Measurements from ENCODE around the gene ALDH1L2. TPM values are rescaled to one million over a fixed set of nuclear protein-coding genes. Genes with fewer than 3 reads are reported as not detected.

The ALDH1L2 gene
- polyA plus RNA-seq, 2 of the 4 experiments (the other 2 are of a cell fraction), result 2.4 to 28.1 TPM

DNA sequence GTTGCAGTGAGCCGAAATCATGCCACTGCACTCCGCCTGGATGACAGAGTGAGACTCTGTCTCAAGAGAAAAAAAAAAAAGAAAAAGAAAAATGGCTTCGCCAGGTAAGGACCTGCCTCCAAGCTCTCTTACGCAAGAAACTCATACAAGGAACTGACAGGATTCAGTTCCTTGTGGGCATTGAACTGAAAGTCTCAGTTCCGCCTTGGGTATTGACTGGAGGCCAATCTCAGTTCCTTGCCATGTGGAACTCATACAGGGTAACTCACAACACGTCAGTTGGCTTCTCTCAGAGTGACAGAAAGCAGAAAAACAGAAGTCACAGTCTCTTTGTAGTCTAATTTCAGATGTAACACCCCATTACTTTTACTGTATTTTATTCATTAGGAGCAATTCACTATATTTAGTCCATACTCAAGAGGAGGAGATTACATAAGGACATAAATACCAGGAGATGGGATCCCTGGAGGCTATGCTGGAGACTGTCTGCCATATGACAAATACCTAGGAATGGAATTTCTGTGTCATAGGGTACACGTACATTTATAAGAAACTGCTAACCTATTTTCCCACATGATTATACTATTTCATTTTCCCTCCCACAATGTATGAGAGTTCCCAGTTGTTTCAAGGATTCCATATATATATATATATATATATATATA is 109.5 kb downstream of the ALDH1L2 start:
- 81% methylated on average over 7 of the region's 7 CpGs for WGBS (ENCODE audit: missing lambda C conversion rate)
- CTCF ChIA-PET, result interaction anchor here (0.6 to 1.3 kb wide), 2 partner anchors 15 to 288 kb away, joined by 3 to 5 read pairs; no protein-coding TSS in a partner anchor
- Histone ChIP-seq H3K9me3 (no peaks in the 10 kb centered on the region), H3K4me1 (no peaks in the 10 kb centered on the region), H3K4me3 (no peak overlapping the region), H3K4me2 (no peak overlapping the region), H3K27ac (no peak overlapping the region)
- ATAC-seq (no peak), DNase-seq (ENCODE audit: low read depth in 1 of 2, low spot score in 1 of 2) (no peak), FAIRE-seq (no peak)
- TF ChIP-seq NFE2L2 (conservative IDR thresholded peaks at IDR 0.05; ENCODE audit: low read length) (no peak), CEBPB (IDR thresholded peaks at IDR 0.05) (peak in 1 of 2 experiments; percentile 28; a peak in 1 of 4 replicates), RAD21 (conservative IDR thresholded peaks at IDR 0.05 in 1 of 2, IDR thresholded peaks at IDR 0.05 in 1 of 2) (no peak)
- POLR2A ChIA-PET, result no interaction called here

DNA sequence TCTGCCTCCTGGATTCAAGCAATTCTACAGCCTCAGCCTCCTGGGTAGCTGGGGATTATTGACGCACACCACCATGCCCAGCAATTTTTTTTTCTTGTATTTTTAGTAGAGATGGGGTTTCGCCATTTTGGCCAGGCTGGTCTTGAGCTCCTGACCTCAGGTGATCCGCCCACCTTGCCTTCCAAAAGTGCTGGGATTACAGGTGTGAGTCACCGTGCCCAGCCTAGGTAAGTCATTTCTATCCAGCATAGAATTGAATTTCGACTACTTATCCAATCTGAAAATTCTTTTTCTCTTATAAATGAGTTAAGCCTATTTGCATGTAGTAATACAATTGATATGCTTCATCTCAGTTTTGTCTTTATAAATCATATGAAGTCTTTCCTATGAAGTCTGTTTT is 111.0 kb downstream of the ALDH1L2 start:
- no peak for FAIRE-seq
- 78% methylated on average over 5 of the region's 5 CpGs for WGBS (ENCODE audit: missing lambda C conversion rate)
- H3K9me3 ChIP-seq, result no peaks in the 10 kb centered on the region
- H3K4me1 ChIP-seq, result no peaks in the 10 kb centered on the region
- H3K4me3 ChIP-seq, result no peak overlapping the region
- TF ChIP-seq HMGXB4 (CRISPR knock-in tag; IDR thresholded peaks at IDR 0.05; ENCODE audit: borderline replicate concordance), result no peak
- TF ChIP-seq ESRRA (IDR thresholded peaks at IDR 0.05; ENCODE audit: borderline replicate concordance, low read length), result no peak
- TF ChIP-seq MYC (IDR thresholded peaks at IDR 0.05; ENCODE audit: borderline replicate concordance, low read length), result no peak
- TF ChIP-seq EHMT2 (IDR thresholded peaks at IDR 0.05; ENCODE audit: low read depth), result no peak
- no peak for TF ChIP-seq RNF2 (IDR thresholded peaks at IDR 0.05; ENCODE audit: borderline replicate concordance, low read depth)
- no peak for TF ChIP-seq HOXA7 (CRISPR knock-in tag; IDR thresholded peaks at IDR 0.05)
- no peak for TF ChIP-seq E2F6 (IDR thresholded peaks at IDR 0.05; ENCODE audit: borderline replicate concordance, low read depth)
- POLR2A ChIA-PET, result no interaction called here
- ATAC-seq, result no peak
- CTCF ChIA-PET, result interaction anchor here (0.7 to 1.3 kb wide), 2 partner anchors 14 to 840 kb away, joined by 3 to 5 read pairs; no protein-coding TSS in a partner anchor
- DNase-seq (ENCODE audit: low read depth in 1 of 2, low spot score in 1 of 2), result no peak
- H3K27ac ChIP-seq, result no peak overlapping the region
- H3K4me2 ChIP-seq, result no peak overlapping the region

DNA sequence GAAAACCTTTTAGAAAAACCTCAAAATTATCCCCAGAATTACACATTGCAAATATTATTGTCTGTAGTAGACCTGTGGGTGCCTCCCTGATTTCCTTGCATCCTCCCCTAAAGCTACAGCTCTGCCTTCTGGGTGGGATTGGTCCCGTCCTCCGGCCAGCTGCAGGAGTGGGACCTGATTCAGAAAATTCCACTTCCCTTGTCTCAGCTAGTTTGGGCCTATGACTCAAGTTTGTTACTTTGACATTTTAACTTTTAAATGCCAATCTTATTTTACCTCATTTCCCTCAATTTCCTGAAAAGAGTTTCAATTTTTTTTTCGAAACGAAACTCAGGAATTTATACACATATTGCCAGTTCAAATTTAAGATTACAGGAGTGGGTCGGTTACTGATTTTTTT is 113.0 kb downstream of the ALDH1L2 start:
- Histone ChIP-seq H3K4me1 (no peaks in the 10 kb centered on the region), H3K9me3 (no peaks in the 10 kb centered on the region), H3K4me2 (no peak overlapping the region), H3K4me3 (no peak overlapping the region), H3K27ac (no peak overlapping the region)
- 90% methylated on average over 5 of the region's 5 CpGs for WGBS (ENCODE audit: missing lambda C conversion rate)
- ChIA-PET CTCF (interaction anchor here (0.6 to 1.9 kb wide), 3 partner anchors 12 to 589 kb away, joined by 3 to 6 read pairs (median 5); no protein-coding TSS in a partner anchor), POLR2A (interaction anchor here (0.7 kb wide), 1 partner anchor 15 kb away, joined by 3 read pairs; the partner anchor contains the start of gene NOPCHAP1)
- no peak for TF ChIP-seq EHMT2 (IDR thresholded peaks at IDR 0.05; ENCODE audit: low read depth)
- TF ChIP-seq REST (IDR thresholded peaks at IDR 0.05), result no peak
- TF ChIP-seq KDM1A (IDR thresholded peaks at IDR 0.05; ENCODE audit: low read depth), result no peak
- no peak for TF ChIP-seq RFX5 (IDR thresholded peaks at IDR 0.05)
- TF ChIP-seq NR3C1 (IDR thresholded peaks at IDR 0.05), result no peak
- TF ChIP-seq TFCP2L1 (CRISPR knock-in tag; IDR thresholded peaks at IDR 0.05), result no peak
- no peak for TF ChIP-seq TP53 (CRISPR knock-in tag; IDR thresholded peaks at IDR 0.05)
- TF ChIP-seq HEYL (CRISPR knock-in tag; IDR thresholded peaks at IDR 0.05), result no peak
- no peak for TF ChIP-seq ELK1 (IDR thresholded peaks at IDR 0.05; ENCODE audit: low read depth, low read length)
- DNase-seq (ENCODE audit: low read depth in 1 of 2, low spot score in 1 of 2), result no peak
- no peak for ATAC-seq
- no peak for FAIRE-seq
